ENCODE results near the gene STK11.
"Not testable (repeated sequence)": the region's sequence is repeated elsewhere in the genome, so short reads cannot be mapped to it uniquely, and the experiment has no call there.

The STK11 gene

GRCh38 chr19:1244693-1245451 is 39.3 kb downstream of the STK11 start:
- DNase-seq: no peak
- H3K4me2 ChIP-seq (ENCODE audit: low read depth, low read length): peak overlapping the region; percentile 7; the same call in 1 of the 2 replicates
- H3K4me3 ChIP-seq (ENCODE audit: low read length): no peak overlapping the region
- peaks cover 26% of the 10 kb centered on the region for H3K4me1 ChIP-seq (ENCODE audit: low read length)
- no peak overlapping the region for H3K9ac ChIP-seq (ENCODE audit: low read length)
- no peak overlapping the region for H2AFZ ChIP-seq (ENCODE audit: low read length)
- no peaks in the 10 kb centered on the region for H4K20me1 ChIP-seq (ENCODE audit: insufficient read depth, low read length)
- H3K9me2 ChIP-seq (replicated peaks; ENCODE audit: insufficient read depth, low read length): no peaks in the 10 kb centered on the region
- H3K36me3 ChIP-seq (replicated peaks; ENCODE audit: insufficient read depth, low read length): no peaks in the 10 kb centered on the region
- H3K27me3 ChIP-seq (replicated peaks; ENCODE audit: insufficient read depth, low read length): 0 out of 2 replicates have a peak, but pooled peaks cover 1% of the 10 kb centered on the region
- H3F3A ChIP-seq (ENCODE audit: insufficient read depth, low read length): peaks cover 35% of the 10 kb centered on the region
- TF ChIP-seq CTCF (IDR thresholded peaks at IDR 0.05; ENCODE audit: low read length) (no peak), EZH2phosphoT487 (IDR thresholded peaks at IDR 0.05; ENCODE audit: low read length) (no peak), EZH2 (optimal IDR thresholded peaks at IDR 0.05; ENCODE audit: low read depth, low read length) (no peak)
- no peak overlapping the region for H3K27ac ChIP-seq (ENCODE audit: low read length)
- no peaks in the 10 kb centered on the region for H3K9me3 ChIP-seq (replicated peaks; ENCODE audit: insufficient read depth, low read length)
- peaks cover 36% of the 10 kb centered on the region for H3K79me2 ChIP-seq (ENCODE audit: low read length)

- Histone ChIP-seq H3K9me2 (replicated peaks; ENCODE audit: insufficient read depth, low read length) (no peaks in the 10 kb centered on the region), H3K4me3 (ENCODE audit: low read length) (no peak overlapping the region), H3K79me2 (ENCODE audit: low read length) (peaks cover 38% of the 10 kb centered on the region), H3K27me3 (replicated peaks; ENCODE audit: insufficient read depth, low read length) (no peaks in the 10 kb centered on the region), H3K9ac (ENCODE audit: low read length) (no peak overlapping the region), H3F3A (ENCODE audit: insufficient read depth, low read length) (peaks cover 32% of the 10 kb centered on the region), H3K4me1 (ENCODE audit: low read length) (peaks cover 26% of the 10 kb centered on the region), H3K27ac (ENCODE audit: low read length) (no peak overlapping the region), H2AFZ (ENCODE audit: low read length) (no peak overlapping the region), H4K20me1 (ENCODE audit: insufficient read depth, low read length) (no peaks in the 10 kb centered on the region), H3K9me3 (replicated peaks; ENCODE audit: insufficient read depth, low read length) (no peaks in the 10 kb centered on the region), H3K36me3 (replicated peaks; ENCODE audit: insufficient read depth, low read length) (no peaks in the 10 kb centered on the region), H3K4me2 (ENCODE audit: low read depth, low read length) (no peak overlapping the region)
- TF ChIP-seq EZH2 (optimal IDR thresholded peaks at IDR 0.05; ENCODE audit: low read depth, low read length) (no peak), EZH2phosphoT487 (IDR thresholded peaks at IDR 0.05; ENCODE audit: low read length) (no peak), CTCF (IDR thresholded peaks at IDR 0.05; ENCODE audit: low read length) (no peak)
- DNase-seq: no peak
Measured at GRCh38 chr19:1245494-1246264, 40.1 kb downstream of the STK11 start.

- H3K27ac ChIP-seq (ENCODE audit: low read length); H3K4me3 ChIP-seq (ENCODE audit: low read length); H3K4me2 ChIP-seq (ENCODE audit: low read depth, low read length); H3K27me3 ChIP-seq (replicated peaks; ENCODE audit: insufficient read depth, low read length); H3K9me2 ChIP-seq (replicated peaks; ENCODE audit: insufficient read depth, low read length); DNase-seq; H3K9ac ChIP-seq (ENCODE audit: low read length); H3K36me3 ChIP-seq (replicated peaks; ENCODE audit: insufficient read depth, low read length); H3K9me3 ChIP-seq (replicated peaks; ENCODE audit: insufficient read depth, low read length); H4K20me1 ChIP-seq (ENCODE audit: insufficient read depth, low read length); H2AFZ ChIP-seq (ENCODE audit: low read length): not testable (repeated sequence)
- Histone ChIP-seq H3F3A (ENCODE audit: insufficient read depth, low read length) (peaks cover 25% of the 10 kb centered on the region), H3K4me1 (ENCODE audit: low read length) (peaks cover 19% of the 10 kb centered on the region), H3K79me2 (ENCODE audit: low read length) (peaks cover 46% of the 10 kb centered on the region)
Measured at GRCh38 chr19:1246265-1247087, 40.9 kb downstream of the STK11 start.

Measured in MM.1S (cell line).